Measurements from ENCODE around the gene LMBRD1.
"Not testable (repeated sequence)": the region's sequence is repeated elsewhere in the genome, so short reads cannot be mapped to it uniquely, and the experiment has no call there.

The LMBRD1 gene

DNA sequence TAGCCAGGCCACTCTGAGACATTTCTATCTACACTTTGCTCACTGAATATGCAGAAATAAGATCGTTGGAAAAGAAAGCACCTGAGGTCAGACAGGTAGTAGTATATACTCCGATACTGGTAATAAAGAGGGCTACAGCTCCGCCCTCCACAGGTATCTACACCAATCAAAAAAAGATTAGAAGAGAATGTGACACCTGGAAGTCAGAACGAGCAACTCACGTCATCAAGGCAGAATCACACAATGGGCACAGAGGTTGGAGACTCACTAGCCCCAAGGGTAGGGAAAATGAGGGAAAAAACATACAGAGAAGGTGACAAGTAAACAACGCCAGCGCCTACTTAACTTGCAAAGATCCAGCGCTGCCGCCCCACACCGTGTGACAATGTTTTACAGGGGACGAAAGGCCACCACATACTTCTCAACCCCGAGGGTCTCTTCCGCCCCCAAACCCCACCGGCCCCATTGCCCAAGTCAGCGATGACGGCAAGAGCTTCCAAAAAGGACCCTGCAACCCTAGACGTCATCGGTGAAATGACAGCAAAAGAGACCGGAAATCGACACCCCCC, 653 bp downstream of the LMBRD1 start:
- peak; percentile 8 for DNase-seq (ENCODE audit: low read depth)

DNA sequence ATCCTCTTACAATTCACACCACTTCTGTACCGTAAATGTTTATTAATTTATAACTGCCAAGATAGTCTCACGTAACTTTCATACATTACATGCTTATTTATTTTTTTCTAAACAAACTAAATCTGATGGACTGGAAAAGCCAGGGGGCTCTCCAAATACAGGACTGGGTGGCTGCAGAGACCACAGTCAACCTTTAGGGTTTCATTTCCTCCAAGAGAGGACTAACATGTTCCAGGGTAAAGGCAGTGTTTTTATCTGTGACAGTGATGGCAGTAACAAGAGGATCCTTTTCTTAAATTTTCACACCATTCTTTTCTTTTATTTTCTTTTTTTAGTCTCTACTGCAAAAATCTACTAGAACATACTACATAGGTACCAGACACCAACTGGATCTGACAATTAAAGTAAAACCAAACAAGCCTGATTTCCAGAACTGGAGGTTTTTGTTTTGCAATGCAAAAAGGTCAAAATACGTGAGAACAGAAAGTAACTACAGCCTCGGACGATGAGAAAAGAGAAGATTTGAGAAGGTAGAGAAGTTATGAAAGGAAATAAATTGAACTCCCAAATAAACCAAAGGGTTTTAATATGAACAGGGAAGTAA, 1.2 kb downstream of the LMBRD1 start:
- DNase-seq (ENCODE audit: low read depth), result no peak

DNA sequence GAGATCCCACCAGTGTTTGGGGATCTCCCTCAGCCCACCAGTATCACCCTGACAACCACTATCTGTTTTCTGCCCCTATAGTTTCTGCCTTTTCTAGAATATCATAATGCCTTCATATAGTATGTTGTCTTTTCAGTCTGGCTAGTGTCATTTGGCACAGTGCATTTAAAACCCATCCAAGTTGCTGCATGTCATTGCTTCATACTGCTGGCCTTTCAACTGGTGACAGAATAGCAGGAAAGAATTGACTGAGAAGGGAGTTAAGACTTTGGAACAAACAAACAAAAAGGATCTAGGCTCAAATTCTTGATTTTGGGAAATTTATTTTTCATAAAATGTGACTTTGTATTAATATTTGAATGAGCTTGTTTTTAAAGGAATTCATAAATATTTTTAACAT, 4.5 kb downstream of the LMBRD1 start:
- no peak for DNase-seq (ENCODE audit: low read depth)

DNA sequence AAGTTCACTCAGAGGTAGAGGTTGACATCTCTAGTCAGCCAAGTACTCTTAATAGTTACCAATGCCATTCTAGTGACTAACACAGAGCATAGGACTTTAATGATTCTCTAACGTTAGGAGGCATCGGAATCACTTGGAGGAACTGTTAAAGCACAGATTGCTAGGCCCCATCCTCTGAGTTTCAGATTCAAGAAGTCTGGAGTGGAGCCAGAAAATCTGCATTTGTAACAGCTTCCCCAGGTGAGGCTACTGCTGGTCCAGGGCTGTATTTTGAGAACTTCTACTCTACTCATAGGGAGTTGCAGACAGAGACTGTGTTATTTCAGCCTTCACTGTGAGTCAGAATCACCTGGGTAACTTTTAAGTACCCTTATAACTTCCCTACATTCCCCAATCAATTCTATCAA, 5.7 kb downstream of the LMBRD1 start:
- DNase-seq (ENCODE audit: low read depth), result no peak

DNA sequence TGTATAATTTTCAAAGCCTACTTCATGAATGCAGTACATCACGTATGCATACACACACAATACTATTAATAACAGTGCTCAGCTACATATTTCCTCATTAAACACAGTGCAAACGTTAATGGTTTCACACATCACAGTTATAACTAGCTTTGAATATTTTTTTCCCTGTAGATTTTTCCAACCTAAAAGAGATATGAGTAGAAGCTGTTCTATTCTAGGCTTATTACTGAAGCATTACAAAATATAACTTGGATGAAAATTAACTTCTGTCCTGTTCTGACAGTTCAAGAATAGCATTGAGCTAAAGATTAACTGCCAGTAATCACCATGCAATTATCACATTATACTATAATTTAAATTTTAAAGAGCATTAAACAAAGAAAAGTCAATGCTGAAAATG, 6.2 kb downstream of the LMBRD1 start:
- no peak for DNase-seq (ENCODE audit: low read depth)

DNA sequence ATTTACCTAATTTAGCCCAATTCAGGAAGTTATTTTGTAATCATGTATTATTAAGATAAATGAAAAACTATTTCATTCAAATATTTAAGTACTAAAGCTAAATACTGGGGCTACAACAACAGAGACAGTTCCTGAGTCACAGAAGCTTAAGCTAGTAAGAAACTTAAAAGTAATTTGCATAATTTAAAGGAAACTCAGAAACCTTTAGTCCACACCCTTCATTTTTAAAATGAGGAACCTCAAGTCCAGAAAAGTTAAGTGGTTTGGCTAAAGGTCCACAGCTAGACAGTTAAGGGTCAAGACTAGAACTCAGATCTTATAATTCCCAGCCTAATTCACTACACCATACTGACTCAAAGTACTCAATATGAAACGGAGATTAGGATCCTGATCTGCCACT, 7.2 kb downstream of the LMBRD1 start:
- no peak for DNase-seq (ENCODE audit: low read depth)

DNA sequence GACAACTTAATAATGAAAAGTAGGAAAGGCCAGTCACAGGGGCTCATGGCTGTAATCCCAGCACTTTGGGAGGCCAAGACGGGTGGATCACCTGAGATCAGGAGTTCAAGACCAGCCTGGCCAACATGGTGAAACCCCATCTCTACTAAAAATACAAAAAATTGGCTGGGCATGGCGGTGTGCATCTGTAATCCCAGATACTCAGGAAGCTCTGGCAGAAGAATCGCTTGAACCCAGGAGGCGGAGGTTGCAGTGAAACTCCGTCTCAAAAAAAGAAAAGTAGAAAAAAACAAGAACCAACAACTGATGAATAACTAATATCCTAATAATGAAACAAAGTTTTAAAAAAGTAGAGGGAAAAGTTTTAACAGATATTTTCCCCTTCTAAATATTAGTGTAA, 9.4 kb downstream of the LMBRD1 start:
- not testable (repeated sequence) for DNase-seq (ENCODE audit: low read depth)

DNA sequence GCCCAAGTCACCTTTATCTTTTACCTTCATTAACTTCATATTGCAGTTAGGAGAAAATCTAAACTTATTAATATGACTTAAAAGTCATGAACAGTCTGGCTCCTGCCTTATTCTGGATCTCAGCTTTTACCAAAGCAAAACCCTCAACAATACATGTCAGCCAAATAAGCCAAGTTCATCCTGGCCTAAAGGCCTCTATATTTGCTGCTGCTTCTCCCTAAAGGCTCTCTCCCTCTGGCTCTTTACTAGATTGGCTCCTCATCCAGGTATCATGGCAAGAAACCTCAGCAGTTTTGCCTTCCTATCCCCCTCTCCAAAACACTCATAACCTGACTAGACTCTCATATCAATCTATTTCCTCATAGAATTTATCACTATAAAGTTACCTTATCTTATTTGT, 11.1 kb downstream of the LMBRD1 start:
- DNase-seq (ENCODE audit: low read depth), result no peak

DNA sequence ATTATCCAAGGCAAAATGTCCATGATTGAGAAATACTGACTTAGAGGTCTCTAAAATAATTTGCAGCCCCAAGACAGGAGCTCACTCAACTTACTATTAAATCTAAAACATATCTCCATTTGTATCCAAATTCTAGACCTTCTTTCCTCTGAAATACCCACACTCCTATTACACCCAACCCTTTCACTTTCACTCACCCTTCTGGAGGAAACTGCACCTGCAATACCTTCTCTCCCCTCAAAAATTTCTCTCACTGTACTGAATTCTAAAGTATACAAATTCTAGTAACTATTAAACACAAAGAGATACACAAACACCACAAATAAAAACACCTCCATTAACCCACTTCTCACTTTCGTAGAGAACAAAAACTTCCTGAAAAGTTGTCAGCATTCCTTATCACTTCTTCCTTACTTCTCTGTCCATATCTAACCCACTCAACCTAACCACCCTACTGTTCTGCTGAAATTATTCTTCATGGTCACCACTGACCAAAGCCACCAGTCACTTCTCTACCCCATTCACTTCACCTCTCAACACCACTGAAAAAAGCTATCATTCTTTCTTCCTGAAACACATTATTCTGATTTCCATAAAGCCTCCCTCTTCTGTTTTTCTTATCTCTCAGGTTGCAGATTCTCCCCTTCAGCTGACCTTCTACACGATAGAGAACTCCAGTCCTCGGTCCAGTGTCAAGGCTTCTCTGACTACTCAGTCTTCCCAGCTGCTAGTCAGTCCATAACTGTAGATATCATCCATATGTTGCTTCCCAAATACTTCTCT, 12.0 kb downstream of the LMBRD1 start:
- no peak for DNase-seq (ENCODE audit: low read depth)

DNA sequence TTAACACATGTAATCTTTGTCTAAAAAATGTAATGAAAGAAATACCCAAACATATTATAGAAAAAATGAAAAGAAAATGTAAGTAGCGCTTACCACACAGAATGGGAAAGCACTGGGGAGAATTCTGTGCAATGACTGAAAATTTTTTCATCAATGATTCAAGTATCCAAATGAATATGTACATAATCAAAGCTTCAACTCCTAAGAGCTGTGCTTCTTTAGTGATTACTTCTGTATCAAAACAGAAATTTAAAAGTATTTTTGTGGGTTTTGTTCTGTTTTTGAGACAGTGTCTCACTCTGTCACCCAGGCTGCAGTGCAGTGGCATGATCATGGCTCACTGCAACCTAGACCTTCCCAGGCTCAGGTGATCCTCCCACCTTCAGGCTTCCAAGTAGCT, 13.7 kb downstream of the LMBRD1 start:
- no peak for DNase-seq (ENCODE audit: low read depth)

DNA sequence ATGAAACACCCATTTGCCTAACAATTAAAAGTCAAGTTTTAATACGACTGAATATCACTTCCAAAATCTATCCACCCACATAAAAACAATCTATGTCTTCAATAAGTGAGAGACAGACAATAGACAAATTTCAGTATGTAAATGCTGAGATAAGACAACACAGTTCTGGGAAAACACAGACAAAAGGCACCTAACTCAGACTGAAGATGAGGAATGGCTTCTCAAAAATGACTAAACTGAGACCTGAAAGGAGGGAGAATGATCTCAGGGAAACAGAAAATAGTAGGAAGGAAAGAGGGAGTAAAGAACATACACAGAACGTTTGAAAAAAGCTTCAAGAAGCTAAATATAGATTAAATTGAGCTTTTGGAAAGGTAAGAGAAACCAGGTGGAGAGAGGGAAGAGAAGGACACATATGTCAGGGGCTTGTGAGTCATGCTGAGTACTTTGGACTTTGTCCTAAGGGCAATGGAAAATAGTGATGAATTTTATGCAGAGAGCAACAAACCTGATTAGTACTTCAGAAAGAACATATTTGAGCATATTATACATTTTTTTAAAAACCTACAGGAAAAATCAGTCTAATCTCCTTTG, 16.1 kb downstream of the LMBRD1 start:
- no peak for DNase-seq (ENCODE audit: low read depth)

DNA sequence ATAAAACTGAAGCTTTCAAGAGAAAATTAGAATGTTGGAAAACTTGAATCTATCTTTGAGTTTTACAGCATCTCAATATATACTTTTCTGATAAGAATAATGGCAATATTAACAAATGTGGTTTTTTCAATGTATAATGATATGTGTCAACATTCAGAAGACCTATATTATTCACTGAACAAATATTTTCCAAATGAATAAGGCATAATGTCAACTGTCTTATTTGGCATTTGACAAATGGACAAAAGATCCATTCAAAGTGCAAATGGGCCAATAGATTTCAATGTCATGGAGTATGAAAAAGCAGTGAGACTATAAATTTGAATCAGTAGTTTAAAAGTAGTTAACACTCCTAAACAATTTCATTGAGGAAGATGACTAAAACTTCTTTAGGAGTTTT, 20.9 kb downstream of the LMBRD1 start:
- no peak for DNase-seq (ENCODE audit: low read depth)

DNA sequence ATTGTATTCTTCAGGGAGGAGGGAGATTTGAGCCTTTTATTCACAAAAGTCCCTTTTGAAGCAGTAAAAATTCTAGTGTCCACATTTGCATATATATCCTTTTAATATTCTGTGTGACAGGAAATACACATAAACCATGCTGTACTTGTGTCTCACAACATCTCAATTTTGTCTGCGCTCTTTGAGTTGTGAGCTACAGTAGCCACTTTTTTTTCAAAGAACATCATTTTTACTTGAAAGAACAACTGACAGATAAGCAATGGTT, 21.3 kb downstream of the LMBRD1 start:
- no peak for DNase-seq (ENCODE audit: low read depth)

DNA sequence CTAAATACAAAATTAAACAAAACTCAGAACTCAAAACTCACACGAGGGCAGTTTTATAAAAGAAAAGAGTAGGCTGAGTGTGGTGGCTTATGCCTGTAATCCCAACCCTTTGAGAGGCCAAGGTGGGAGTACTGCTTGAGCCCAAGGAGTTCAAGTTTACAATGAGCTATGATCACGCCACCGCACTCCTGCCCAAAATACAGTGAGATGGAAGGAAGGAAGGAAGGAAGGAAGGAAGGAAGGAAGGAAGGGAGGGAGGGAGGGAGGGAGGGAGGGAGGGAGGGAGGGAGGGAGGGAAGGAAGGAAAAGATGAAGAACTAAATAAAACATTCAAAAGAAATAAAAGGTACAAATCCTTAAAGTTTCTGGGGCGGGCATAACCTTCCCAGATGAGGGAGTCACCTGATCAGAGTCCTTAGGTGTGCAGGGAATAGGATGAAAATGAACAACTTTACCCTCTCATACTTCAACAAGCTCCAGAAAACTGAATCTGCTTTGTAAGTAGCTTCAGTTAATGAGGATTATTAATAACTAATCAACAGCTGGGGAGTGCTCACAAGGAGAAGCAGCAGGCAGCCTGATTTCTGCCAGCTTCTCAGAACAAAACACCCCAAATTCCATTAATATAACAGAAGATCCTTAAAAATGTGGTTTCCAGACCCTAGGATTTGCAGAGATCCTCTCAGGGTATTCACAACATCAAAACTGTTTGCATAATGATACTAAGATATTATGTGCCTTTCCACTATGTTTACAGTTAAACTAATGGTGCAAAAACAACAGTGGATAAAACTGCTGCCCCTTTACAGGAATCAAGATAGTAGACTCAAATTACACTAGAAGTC, 21.8 kb downstream of the LMBRD1 start:
- DNase-seq (ENCODE audit: low read depth), result no peak

DNA sequence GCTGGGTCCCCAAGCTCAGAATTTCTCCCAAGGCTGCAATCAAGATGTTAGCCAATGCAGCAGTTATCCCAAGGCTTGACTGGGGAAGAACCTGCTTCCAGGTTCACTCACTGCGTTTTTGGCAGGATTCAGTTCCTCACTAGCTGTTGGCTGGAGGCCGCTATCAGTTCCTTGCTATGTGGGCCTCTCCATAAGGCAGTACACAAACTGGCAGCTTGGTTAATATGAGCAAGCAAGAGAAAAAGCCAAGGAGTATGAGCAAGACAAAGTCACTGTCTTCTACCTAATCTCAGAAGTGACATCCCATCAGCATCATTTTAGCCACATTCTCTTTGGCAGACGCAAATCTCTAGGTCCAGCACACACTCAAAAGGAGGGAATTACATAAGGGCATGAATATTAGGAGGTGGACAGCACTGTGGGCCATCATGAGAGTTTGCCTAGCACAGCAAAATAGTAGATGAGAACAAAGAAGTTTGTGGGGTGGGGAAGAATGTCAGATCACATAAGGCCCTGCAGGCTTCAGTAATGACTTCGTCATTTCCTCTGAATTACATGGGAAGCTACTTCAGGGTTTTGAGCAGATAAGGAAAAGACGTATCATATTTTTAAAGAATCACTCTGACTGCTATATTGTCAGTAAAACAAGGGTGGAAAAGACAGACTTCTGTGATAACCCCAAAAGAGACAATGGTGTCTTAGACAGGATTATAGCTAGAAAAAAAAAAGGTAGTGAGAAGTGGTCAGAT, 25.5 kb downstream of the LMBRD1 start:
- DNase-seq (ENCODE audit: low read depth), result no peak

DNA sequence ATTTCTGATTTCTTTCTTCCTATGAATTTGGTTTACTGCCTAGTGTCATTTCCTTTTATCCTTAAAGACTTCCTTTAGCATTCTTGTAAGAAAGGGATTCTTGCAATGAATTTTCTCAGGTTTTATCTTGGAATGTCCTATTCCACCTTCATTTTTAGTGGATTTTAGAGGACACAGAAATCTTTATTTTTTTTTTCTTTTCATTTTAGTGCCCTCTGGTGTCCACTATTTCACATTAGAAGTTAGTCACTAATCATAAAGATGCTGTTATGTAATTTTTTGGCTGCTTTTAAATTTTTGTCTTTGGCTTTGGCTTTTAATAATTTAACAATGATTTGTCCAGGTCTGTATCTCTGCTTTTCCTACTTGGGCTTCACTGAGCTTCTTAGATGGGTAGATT, 28.1 kb downstream of the LMBRD1 start:
- no peak for DNase-seq (ENCODE audit: low read depth)

DNA sequence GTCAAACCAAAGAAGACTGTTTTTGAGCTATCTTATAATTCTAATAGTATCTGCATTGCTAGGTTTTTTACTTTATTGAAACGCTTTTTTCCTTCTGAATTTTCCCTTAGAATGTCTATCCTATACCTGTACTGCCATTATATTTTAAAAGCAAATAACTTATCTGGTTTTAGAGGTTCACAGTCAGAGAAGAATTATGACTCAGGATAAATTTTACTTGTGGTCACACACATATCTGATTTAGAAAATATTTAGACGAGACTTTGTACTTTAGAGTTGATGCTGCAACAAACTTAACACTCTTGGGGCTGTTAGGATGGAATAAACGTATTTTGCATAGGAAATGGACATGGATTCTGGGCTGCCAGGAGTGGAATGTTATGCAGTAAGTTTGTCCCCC, 33.0 kb downstream of the LMBRD1 start:
- DNase-seq (ENCODE audit: low read depth), result no peak

DNA sequence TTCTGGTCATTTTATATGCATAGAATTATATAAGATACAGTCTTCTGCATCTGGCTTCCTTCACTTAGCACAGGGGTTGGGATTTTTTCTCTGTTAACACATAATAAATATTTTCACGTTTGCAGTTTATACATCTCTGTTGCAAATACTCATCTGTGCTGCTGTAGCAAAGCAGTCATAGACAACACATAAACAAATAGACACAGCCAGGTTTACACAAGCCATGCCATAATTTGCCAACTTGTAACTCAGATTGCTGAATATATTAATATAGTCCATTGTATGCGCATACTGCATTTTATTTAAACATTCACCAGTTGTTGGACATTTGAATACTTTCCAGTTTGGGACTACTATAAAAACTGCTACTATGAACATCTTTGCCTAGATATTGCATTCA, 35.0 kb downstream of the LMBRD1 start:
- DNase-seq (ENCODE audit: low read depth), result no peak

DNA sequence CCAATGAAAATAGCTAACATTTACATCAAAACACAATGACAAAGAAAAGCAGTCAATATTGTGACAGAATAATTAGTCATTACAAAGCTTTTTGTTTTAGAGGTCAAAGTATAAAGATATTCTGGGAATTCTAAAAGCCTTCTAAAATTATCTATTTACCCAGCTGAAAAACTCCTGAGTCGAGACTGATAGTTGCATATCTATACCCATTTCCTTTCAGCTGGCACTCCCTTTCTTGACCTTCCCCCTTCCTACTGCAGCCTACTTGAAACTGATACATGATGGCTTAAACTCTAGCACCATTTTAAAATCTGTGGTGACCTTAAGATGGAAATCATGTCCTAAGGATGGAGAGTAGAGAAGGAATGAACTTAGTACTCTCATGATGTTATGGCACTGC, 38.6 kb downstream of the LMBRD1 start:
- DNase-seq (ENCODE audit: low read depth), result no peak

DNA sequence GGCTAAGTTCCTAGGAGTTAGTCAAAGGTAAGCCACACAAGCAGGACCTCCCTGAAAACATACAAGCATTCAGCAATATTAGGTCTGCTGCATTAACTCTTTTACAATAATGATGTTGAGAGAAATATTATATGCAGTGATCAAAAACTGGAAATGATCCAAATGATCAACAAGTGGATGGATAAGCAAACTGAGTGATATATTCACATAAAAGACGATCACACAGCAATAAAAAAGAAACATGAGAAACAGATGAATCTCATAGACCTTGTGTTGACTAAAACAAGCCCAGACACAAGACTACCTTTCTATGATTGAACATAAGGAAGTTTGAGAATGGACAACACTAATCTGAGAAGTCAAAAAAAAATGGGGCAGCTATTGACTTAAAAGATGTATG, 39.9 kb downstream of the LMBRD1 start:
- DNase-seq (ENCODE audit: low read depth), result no peak

DNA sequence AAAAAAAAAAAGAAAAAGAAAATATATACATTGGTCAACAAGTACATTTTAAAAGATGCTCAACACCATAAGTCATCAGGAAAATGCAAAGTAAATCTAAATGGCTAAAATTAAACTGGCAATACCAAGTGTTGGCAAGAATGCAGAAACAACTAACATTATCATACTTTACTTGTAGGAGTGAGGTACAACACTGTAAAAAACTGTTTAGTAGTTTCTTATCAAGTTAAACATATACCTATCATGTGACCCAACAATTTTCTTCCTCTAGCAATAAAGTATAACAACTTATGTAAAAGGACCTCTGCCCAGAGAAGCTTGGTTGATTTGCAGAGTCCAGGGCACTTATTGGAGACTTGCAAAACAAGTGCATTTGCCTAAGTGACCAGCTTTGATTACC, 40.4 kb downstream of the LMBRD1 start:
- DNase-seq (ENCODE audit: low read depth), result no peak

DNA sequence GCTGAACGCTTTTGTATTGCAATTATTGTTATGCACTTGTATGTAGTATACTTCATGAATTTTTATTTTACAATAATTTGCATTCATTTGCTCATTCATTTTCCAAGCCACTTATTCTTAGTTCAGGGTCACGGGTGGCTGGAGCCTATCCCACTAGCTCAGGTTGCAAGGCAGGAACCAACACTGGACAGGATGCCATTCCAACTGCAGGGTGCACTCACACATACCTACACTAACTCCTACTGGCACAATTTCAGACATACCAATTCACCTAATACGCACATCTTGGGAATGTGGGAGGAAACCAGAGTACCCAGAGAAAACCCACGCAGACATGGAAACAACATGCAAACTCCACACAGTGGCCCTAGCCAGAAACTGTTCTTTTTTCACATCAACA, 61.8 kb downstream of the LMBRD1 start:
- DNase-seq (ENCODE audit: low read depth), result no peak

Data from activated T-helper 1 cell treated with Interleukin-2 at 50 U/mL for 16 hours (primary cell).